GM21529 (cell line): ENCODE data around the gene ERLEC1.
"Not testable (repeated sequence)": the region's sequence is repeated elsewhere in the genome, so short reads cannot be mapped to it uniquely, and the experiment has no call there.

Source experiments
- ATAC-seq: cut with Tn5 transposase; IDR thresholded peaks from one replicate; pipeline ENCODE4 v1.9.1; 2021; ENCODE audit not compliant: unreplicated experiment

The ERLEC1 gene

DNA sequence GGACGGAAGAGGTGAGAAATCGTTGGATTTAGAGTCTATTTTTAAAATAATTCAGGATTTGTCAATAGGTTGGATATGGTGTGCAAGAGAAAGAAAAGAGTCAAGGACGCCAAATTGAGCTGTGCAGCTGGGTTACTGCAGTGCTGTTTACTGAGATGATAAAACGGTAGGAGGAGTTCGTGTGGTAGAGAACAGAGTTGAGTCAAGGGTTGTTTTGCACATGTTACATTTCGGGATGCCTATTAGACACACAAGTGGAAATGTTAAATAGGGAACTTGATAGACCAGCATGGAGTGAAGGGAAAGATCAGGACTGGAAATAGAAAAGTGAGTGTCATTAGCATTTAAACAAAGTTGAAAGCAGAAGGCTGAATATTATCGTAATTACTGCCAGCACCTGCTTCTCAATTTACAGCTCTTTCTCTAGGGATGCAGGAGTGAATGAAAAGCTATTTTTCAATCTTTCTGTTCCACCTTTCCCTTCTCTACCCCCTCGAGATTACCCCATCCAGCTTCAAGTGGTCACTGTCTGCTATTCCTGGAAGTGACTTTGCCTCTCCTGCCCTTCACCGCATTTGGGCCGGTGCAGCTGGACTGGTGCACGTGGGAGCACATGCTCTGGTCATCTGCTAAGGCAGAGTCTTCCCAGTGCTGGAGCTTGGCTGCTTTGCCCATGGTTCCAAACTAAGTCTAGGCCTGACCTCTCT is 42.6 kb downstream of the ERLEC1 start:
- ATAC-seq, result no peak

DNA sequence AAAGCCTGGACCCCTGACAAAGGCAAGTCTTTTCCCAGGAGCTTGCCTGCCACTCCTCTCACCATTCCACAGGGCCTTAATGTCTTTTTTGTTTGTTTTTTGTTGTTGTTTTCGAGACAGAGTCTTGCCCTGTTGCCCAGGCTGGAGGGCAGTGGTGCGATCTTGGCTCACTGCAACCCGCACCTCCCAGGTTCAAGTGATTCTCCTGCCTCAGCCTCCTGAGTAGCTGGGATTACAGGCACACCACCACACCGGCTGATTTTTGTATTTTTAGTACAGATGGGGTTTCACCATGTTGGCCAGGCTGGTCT is 43.1 kb downstream of the ERLEC1 start:
- ATAC-seq, result not testable (repeated sequence)

DNA sequence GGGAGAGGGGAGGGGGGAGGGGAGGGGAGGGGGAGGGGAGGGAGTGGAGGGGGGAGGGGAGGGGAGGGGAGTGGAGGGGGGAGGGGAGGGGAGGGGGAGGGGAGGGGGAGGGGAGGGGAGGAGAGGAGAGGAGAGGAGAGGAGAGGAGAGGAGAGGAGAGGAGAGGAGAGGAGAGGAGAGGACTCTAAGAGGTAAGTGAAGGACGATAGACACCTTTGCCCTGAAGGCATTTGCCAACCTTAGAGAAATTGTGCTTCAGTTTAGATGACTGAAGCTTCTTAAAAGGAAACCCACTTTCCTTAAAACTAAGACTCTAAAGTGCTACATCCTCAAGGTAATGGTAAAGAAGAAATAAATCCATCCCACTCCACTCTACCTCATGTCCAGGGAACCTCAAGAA is 53.7 kb downstream of the ERLEC1 start:
- no peak for ATAC-seq

DNA sequence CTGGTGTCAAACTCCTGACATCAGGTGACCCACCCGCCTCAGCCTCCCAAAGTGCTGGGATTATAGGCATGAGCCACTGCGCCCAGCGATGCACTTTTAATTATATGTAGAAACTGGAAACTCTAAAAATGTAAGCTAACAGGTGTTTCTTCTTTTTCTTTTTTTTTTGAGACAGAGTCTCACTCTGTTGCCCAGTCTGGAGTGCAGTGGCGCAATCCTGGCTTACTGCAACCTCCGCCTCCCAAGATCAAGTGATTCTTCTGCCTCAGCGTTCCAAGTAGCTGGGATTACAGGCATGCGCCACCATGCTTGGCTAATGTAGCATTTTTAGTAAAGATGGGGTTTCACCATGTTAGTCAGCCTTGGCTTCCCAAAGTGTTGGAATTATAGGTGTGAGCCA is 54.8 kb downstream of the ERLEC1 start:
- ATAC-seq, result not testable (repeated sequence)

DNA sequence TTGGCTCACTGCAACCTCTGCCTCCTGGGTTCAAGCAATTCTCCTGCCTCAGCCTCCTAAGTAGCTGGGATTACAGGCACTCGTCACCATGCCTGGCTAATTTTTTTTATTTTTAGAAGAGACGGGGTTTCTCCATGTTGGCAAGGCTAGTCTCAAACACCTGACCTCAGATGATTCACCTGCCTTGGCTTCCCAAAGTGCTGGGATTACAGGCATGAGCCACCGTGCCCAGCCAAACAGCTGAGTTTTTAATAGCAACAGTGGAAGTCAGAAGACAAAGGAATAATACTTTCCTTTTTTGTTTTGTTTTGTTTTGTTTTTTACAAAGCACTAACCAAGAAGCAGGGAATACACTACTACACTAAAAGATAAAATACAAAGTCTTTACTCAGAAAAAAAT is 56.0 kb downstream of the ERLEC1 start:
- ATAC-seq, result no peak

DNA sequence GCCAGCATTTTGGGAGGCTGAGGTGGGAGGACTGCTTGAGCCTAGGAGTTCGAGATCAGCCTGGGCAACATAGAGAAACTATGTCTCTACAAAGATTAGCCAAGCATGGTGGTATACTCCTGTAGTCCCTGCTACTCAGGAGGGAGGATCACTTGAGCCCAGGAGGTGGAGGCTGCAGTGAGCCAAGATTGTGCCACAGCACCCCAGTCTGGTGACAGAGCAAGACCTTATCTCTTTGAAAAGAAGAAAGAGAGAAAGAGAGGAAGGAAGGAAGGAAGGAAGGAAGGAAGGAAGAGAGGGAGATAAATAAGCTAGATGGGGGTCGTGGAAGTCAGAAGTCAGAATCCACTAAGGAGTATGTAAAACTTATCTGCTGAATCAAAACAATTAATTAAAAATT is 56.8 kb downstream of the ERLEC1 start:
- ATAC-seq, result no peak

DNA sequence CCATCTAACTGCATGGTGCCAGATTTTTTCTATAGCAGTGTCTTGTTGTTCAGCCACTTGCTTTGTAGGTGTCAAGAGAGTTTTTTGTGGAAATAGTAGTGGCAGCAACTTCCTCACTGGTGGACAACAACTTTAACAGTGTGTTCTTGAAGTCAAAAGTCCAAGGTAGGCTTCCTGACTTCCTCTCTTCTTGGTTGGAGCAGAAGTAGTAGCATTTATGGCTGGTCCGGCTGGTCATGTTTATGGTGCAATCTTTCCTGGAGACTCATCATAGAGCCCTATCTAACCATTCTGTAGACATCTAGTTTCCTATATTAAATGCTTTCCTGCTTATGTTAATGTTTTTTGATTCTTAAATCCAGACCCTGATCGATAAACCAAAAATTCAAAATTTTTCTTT is 61.2 kb downstream of the ERLEC1 start:
- ATAC-seq, result no peak

DNA sequence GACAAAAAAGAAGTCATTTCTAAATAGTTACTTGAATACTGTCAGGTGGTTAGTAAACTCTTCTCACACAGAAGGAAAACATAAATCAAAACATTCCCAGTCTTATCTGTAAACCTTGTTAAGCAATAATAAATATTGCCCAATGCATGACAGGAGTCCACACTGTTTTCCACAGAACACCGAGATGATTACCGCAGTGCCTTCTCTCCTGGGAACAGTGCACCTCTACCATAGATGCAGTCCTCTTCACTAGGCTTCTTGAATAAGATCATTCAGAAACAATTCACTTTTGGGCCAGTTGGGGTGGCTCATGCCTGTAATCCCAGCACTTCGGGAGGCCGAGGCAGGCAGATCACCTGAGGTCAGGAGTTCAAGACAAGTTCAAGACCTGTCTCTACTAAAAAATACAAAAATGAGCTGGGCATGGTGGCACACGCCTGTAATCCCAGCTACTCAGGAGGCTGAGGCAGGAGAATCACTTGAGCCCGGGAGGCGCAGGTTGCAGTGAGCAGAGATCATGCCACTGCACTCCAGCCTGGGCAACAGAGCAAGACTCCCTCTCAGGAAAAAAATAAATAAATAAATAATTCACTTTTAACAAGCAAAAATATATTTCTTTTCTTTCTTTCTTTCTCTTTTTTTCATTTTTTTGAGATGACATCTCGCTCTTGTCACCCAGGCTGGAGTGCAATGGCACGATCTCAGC is 64.4 kb downstream of the ERLEC1 start:
- ATAC-seq, result not testable (repeated sequence)

DNA sequence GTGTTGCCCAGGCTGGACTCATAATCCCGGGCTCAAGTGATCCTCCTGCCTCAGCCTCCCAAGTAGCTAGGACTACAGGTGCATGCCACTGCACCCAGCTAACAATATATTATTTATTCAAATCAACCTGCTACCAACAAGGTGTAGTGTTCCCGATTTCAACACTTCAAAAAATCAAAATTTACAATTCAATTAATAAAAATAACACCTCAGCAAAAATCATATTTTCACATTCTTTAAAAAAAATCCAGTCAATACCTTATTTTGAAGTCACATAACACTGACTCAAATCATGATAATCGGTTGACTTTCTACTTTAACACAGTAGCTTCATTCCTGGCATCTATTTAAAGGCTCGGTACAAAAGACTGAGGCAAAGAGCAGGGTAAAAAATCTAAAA is 65.7 kb downstream of the ERLEC1 start:
- ATAC-seq, result no peak

DNA sequence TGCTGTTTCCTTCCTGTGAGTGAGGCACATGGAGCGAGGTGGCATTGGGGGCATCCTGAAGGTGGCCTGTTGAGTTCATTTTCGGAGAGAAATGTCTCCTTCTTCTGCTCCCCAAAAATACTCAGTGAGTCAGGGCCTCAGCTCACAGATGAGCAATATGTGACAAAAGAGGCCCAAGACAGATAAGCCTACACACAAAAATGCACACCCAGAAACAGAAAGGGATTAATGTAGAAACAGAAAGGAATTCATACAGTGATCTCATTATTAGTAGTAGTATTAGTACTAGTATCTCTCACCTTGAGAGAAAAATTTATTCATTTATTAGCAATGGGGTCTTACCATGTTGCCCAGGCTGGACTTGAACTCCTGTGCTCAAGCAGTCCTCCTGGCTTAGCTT is 67.8 kb downstream of the ERLEC1 start:
- ATAC-seq, result no peak

DNA sequence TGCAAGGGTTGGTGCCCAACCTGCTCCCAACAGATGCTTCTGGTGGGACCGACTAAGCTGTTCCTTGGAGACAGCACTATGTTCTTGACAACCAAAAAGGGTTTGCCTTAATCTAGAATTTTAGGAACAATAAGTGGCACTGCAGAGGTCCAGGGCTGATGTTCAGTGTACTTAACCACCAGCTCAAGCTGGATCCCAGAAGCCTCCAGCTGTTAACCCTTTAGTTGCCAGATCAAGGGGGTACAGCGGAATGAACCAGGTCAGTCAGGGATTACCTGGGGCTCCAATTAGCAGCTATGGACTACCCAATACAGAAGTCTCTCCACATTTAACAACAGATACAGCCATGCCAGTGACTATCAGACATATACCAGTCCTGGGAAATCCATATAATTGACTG is 69.4 kb downstream of the ERLEC1 start:
- no peak for ATAC-seq

DNA sequence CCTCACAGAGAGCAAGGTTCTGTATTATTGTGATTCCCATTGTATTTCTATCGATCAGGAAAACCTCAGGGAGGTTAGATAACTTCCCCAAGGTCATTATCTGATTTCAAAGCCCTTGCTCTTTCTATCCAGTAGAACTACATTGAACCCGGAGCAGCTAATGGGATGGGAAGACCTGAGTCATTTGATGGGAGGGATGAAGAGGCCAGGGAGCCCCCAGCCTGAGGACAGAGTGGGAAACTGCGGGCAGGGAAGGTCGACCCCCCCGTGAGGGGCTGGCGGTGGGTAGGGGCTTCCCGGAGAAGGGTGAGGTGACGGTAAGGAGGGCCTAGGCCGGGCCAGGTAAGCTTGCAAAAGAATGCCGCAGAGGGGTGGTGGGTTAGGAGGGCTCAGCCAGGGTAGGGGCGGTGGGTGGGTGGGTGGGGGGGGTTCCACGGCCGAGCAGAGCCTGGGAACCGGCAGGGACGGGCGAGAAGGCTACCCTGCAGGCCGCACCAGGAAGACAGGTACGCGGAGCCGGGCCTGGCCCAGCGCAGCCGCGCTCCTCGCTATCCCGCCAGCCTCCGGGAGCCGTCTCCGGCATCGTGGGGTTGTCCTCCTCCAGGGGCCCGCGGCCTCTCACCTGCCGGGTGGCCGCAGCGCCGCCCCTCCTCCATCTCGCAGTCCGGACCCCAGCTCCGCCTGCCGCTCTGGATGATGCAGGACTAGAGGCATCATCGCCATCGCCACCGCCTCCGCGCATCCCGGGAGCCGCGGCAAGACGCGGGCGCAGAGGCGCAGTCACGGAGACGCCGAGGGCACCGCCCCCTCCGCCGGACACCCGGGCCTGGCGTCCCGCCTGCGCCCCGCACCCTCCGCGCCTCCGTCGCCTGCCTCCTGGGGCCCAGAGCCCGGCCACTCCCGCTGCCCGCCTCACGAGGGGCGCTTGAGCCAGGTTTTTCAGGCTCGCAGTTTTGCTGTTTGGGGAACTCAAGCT is 72.7 kb downstream of the ERLEC1 start, which contains the start of gene GPR75:
GPR75 (minus strand) TSS at position 762 of the 976 bp plus-strand sequence. CDS start 5,211 bp downstream, outside the sequence.
- no peak for ATAC-seq

DNA sequence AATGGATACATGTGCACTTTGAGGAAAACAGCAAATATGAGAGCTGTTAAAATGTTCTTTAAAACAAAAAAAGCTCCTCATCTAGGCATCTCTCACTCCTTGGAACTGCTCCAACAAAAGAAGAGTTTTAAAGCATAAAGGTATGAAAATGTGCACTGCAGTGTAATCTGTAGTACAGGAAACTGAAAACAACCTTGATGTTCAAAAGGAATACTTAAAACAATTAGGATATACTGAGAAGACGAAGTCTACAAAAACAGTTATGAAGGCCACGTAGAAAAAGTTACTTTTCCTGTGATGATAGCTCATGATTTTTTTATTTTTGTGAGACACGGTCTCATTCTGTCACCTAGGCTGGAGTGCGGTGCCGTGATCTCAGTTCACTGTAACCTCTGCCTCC is 75.0 kb downstream of the ERLEC1 start:
- no peak for ATAC-seq

DNA sequence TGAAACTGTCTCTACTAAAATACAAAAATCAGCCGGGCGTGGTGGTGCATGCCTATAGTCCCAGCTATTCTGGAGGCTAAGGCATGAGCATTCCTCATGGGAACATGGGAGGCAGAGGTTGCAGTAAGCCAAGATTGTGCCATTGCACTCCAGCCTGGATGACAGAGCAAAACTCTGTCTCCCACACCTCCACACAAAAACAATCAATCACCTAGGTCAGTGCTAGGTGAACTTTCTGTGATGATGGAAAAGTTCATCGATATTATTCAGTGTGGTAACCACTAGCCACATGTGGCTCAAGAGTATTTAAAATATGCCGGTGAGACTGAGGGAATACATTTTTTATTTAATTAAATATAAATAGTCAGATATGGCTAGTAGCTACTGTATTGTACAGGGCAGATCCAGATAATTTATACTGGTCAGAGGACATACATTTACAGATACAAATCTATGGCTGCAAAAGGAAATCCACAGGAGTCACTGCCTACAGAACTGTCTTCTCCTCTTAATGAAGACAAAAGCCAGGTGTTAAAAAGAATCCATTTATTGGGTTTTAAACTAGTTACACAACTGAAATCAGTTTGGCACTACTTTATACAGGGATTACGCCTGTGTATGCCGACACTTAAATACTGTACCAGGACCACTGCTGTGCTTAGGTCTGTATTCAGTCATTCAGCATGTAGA is 76.8 kb downstream of the ERLEC1 start:
- ATAC-seq, result no peak

DNA sequence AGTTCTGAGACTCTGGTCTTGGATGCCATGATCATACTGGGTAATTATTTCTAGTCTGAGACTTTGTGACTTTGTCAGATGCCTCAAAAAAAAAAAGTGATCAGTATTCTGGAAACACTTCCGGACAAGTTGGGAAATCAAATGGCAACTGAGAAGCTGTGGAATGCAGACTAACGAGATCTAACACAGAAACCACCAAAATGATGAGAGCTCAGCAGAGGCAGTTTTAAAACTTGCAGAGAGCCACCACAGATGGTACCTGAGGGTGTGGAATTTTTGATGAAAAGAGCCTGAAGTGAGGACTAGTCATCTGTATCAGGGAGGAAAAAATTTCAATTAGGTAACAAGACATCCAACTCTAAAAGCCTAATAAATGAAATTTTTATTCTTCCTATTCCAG is 78.4 kb downstream of the ERLEC1 start:
- no peak for ATAC-seq

DNA sequence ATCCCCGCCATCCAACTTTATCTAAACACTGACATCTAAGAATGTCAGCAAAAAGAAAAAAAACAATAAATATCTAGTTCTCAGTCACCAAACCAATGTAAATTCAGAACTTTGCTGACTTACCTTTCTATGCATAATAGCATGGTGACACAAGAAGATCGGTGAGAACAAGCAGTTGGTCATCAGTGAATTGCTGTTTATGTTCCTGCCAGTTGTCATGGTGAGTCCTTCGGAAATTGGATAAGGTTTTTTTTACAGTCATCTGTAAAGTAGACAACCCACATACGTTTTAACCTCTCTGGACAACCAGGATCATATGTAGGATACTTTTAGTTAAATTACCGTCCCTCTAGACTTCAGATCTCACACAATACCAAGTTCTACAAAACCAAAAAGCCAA is 79.1 kb downstream of the ERLEC1 start:
- no peak for ATAC-seq

DNA sequence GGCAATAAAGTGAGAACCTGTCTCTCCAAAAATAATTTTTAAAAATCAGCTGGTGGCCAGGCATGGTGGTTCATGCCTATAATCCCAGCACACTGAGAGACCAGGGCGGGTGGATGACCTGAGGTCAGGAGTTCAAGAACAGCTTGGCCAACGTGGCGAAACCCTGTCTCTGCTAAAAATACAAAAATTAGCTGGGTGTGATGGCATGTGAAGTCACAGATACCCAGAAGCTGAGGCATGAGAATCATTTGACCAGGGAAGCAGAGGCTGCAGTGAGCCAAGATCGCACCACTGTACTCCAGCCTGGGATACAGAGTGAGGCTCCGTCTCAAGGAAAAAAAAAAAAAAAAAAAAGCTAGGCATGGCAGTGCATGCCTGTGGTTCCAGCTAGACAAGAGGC is 80.3 kb downstream of the ERLEC1 start:
- ATAC-seq, result no peak

DNA sequence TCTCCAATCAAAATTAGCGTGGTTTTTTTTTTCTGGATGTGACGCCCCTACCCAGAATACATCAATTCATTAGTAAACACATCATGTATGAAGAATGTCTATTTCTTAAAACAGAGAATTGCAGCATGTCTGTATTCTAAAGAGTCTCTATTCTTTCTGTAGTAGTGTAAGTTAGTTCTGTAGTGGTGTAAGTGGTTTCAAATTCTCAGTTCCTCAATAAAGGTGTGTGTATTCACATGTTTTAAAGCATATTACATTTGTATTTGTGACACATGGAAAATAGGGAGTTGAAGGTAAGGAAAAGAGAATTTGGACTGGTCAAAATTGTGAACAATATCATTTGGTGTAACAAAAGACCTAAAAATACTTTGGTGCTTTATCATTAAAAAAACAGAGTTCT is 80.9 kb downstream of the ERLEC1 start:
- no peak for ATAC-seq
